Measurements from ENCODE around the gene IPCEF1.

The IPCEF1 gene

DNA sequence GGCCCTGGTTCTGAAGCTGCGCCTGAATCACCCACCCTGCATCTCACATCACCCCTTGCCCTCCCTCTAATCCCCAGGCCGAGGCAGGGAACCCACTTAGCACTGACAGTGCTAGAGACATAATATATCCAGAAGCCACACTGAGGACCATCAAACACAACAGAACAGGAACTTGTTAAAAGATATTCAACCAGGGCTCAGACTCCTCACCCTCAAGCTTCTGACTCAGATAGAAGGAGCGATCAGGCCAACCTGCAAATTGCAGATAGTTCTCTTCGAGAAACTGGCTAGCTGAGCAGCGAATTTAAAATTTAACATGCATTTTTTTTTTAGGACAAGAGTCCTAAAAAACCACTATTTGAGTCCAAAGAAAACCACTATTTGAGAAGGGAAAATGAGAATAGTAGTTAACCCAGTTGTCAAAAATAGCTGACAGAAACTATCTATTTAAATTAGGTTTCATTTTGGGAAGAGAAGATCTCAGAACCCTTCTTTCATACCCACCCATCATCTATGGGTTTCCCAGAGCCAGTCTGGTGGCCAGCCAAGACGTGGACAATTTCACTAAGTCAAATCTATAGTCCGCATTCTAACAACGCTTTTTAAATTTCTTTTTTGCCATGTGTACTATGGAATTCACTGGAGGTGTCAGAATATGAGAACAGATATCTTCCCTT is 222.0 kb downstream of the IPCEF1 start:
- Histone ChIP-seq H3K79me2 (ENCODE audit: insufficient read depth, low read length) (no peaks in the 10 kb centered on the region), H3K9me2 (replicated peaks; ENCODE audit: low read depth, low read length) (no peaks in the 10 kb centered on the region), H3F3A (ENCODE audit: low read depth) (no peaks in the 10 kb centered on the region), H3K4me2 (ENCODE audit: low read depth, low read length, poor library complexity, severe bottlenecking) (no peak overlapping the region), H3K27me3 (ENCODE audit: insufficient read depth, low read length, poor library complexity, severe bottlenecking) (peaks cover 5% of the 10 kb centered on the region), H3K4me3 (ENCODE audit: low read length, poor library complexity, severe bottlenecking) (no peak overlapping the region), H3K4me1 (ENCODE audit: insufficient read depth, low read length, poor library complexity, severe bottlenecking) (no peaks in the 10 kb centered on the region), H3K9me3 (ENCODE audit: insufficient read depth, low read depth, low read length) (no peaks in the 10 kb centered on the region), H4K20me1 (ENCODE audit: insufficient read depth, low read length, poor library complexity, severe bottlenecking) (no peaks in the 10 kb centered on the region), H3K36me3 (ENCODE audit: insufficient read depth, low read length) (no peaks in the 10 kb centered on the region), H2AFZ (ENCODE audit: low read length) (no peak overlapping the region), H3K9ac (ENCODE audit: low read depth, low read length, poor library complexity, severe bottlenecking) (no peak overlapping the region)
- TF ChIP-seq, protein P1, sequence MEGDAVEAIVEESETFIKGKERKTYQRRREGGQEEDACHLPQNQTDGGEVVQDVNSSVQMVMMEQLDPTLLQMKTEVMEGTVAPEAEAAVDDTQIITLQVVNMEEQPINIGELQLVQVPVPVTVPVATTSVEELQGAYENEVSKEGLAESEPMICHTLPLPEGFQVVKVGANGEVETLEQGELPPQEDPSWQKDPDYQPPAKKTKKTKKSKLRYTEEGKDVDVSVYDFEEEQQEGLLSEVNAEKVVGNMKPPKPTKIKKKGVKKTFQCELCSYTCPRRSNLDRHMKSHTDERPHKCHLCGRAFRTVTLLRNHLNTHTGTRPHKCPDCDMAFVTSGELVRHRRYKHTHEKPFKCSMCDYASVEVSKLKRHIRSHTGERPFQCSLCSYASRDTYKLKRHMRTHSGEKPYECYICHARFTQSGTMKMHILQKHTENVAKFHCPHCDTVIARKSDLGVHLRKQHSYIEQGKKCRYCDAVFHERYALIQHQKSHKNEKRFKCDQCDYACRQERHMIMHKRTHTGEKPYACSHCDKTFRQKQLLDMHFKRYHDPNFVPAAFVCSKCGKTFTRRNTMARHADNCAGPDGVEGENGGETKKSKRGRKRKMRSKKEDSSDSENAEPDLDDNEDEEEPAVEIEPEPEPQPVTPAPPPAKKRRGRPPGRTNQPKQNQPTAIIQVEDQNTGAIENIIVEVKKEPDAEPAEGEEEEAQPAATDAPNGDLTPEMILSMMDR (conservative IDR thresholded peaks at IDR 0.05; ENCODE audit: low read length), result no peak
- TF ChIP-seq EZH2phosphoT487 (IDR thresholded peaks at IDR 0.05; ENCODE audit: borderline replicate concordance), result no peak

DNA sequence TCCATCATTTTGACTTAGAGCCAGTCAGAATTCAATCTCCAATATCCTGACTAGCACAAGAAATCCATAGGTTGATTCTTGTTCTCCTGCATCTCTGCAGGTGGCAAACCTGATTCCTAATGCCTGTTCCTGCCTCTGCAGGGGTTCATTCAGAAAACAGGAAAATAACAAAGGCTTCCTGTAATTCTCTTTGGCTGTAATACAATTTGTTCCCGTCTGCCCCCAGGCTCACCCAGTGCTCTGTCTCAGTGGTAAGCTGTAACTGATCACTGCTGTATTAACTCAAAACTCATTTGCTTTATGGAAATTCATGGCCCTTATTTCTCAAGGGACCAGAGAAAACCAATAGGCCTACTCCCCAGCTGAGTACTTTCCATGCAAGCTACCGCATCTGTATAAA is 228.9 kb downstream of the IPCEF1 start:
- H3K79me2 ChIP-seq (ENCODE audit: insufficient read depth, low read length), result no peaks in the 10 kb centered on the region
- H3K9ac ChIP-seq (ENCODE audit: low read depth, low read length, poor library complexity, severe bottlenecking), result no peak overlapping the region
- no peaks in the 10 kb centered on the region for H4K20me1 ChIP-seq (ENCODE audit: insufficient read depth, low read length, poor library complexity, severe bottlenecking)
- no peaks in the 10 kb centered on the region for H3K9me3 ChIP-seq (ENCODE audit: insufficient read depth, low read depth, low read length)
- no peak overlapping the region for H3K4me2 ChIP-seq (ENCODE audit: low read depth, low read length, poor library complexity, severe bottlenecking)
- no peak overlapping the region for H3K4me3 ChIP-seq (ENCODE audit: low read length, poor library complexity, severe bottlenecking)
- H2AFZ ChIP-seq (ENCODE audit: low read length), result no peak overlapping the region
- H3K36me3 ChIP-seq (ENCODE audit: insufficient read depth, low read length), result no peaks in the 10 kb centered on the region
- no peaks in the 10 kb centered on the region for H3F3A ChIP-seq (ENCODE audit: low read depth)
- H3K27me3 ChIP-seq (ENCODE audit: insufficient read depth, low read length, poor library complexity, severe bottlenecking), result peaks cover 5% of the 10 kb centered on the region
- TF ChIP-seq, protein P1 (conservative IDR thresholded peaks at IDR 0.05; ENCODE audit: low read length), result no peak
- no peak for TF ChIP-seq EZH2phosphoT487 (IDR thresholded peaks at IDR 0.05; ENCODE audit: borderline replicate concordance)
- H3K4me1 ChIP-seq (ENCODE audit: insufficient read depth, low read length, poor library complexity, severe bottlenecking), result no peaks in the 10 kb centered on the region
- H3K9me2 ChIP-seq (replicated peaks; ENCODE audit: low read depth, low read length), result no peaks in the 10 kb centered on the region

DNA sequence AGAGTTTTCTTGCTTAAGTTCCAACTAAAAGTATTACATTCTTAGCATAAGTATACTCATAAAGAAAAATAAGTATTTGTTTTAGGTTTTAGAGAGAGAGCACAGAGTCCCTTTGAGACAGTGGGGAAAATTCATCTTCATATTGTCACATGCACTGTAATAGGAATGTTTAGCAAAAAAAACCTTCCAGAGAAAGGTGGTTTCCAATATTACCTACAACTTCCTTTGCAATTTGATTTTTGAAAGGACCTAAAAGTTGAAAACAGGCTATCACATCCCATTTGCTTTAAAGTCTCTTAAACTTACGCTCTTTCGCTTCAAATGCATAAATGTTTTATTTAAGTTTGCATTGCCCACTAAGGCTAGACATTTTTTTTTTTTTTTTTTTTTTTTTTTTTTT is 231.2 kb downstream of the IPCEF1 start:
- no peaks in the 10 kb centered on the region for H3K4me1 ChIP-seq (ENCODE audit: insufficient read depth, low read length, poor library complexity, severe bottlenecking)

More for the DNA sequence above, 231.2 kb downstream of the IPCEF1 start:
- no peaks in the 10 kb centered on the region for H3K36me3 ChIP-seq (ENCODE audit: insufficient read depth, low read length)
- H3F3A ChIP-seq (ENCODE audit: low read depth), result no peaks in the 10 kb centered on the region
- H2AFZ ChIP-seq (ENCODE audit: low read length), result no peak overlapping the region
- no peaks in the 10 kb centered on the region for H3K79me2 ChIP-seq (ENCODE audit: insufficient read depth, low read length)
- TF ChIP-seq EZH2phosphoT487 (IDR thresholded peaks at IDR 0.05; ENCODE audit: borderline replicate concordance), result no peak
- TF ChIP-seq, protein P1 (conservative IDR thresholded peaks at IDR 0.05; ENCODE audit: low read length), result no peak
- H3K9me3 ChIP-seq (ENCODE audit: insufficient read depth, low read depth, low read length), result no peaks in the 10 kb centered on the region
- H3K9me2 ChIP-seq (replicated peaks; ENCODE audit: low read depth, low read length), result no peaks in the 10 kb centered on the region
- no peak overlapping the region for H3K9ac ChIP-seq (ENCODE audit: low read depth, low read length, poor library complexity, severe bottlenecking)
- H3K4me2 ChIP-seq (ENCODE audit: low read depth, low read length, poor library complexity, severe bottlenecking), result no peak overlapping the region
- no peaks in the 10 kb centered on the region for H3K27me3 ChIP-seq (ENCODE audit: insufficient read depth, low read length, poor library complexity, severe bottlenecking)
- H3K4me3 ChIP-seq (ENCODE audit: low read length, poor library complexity, severe bottlenecking), result no peak overlapping the region
- H4K20me1 ChIP-seq (ENCODE audit: insufficient read depth, low read length, poor library complexity, severe bottlenecking), result no peaks in the 10 kb centered on the region
